ENCODE results near the gene CLDN6.

Gene CLDN6

DNA sequence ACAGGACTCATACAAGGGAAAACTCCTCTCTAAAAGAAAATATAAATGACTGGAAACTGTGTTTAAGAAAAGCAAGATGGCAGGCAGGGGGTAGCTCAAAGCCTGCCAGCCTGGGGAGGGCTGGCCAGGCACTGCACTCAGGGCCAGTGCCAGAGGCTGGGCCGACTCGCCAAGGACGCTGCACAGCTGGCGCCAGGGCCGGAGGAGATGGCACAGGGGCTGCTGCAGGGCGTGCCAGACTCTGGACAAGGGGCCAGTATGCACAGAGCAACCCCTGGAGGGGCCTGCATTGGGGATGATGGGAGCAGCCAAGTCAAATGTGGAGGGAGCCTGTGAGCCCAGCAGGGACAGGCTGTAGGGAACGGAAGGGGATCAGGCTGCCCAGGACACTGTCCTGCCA is 41.8 kb downstream of the CLDN6 start:
- no peak overlapping the region for H3K9ac ChIP-seq (ENCODE audit: low read length)
- H2AK5ac ChIP-seq (ENCODE audit: low read length) = no peak overlapping the region
- H2BK5ac ChIP-seq (ENCODE audit: low read depth, low read length, poor library complexity) = no peak overlapping the region
- no peak overlapping the region for H4K12ac ChIP-seq (ENCODE audit: low read depth, low read length)
- no peak for DNase-seq
- no peak overlapping the region for H3K18ac ChIP-seq (ENCODE audit: low read length)
- no CpG with 5 or more reads among the region's 7 CpGs for WGBS (ENCODE audit: extremely low coverage, insufficient coverage, insufficient read length)
- no peaks in the 10 kb centered on the region for H3K9me3 ChIP-seq (ENCODE audit: insufficient read depth, low read depth, low read length)
- peaks cover 55 to 62% of the 10 kb centered on the region in 2 experiments for H3K36me3 ChIP-seq (ENCODE audit: control insufficient read depth in 1 of 2, insufficient read depth in 2 of 2, low read length in 2 of 2)
- no peaks in the 10 kb centered on the region for H3K27me3 ChIP-seq (ENCODE audit: insufficient read depth, low read length)
- no peak overlapping the region for H3K4me2 ChIP-seq (ENCODE audit: low read length)
- no peak overlapping the region for H2AFZ ChIP-seq (ENCODE audit: insufficient read depth, low read length, poor library complexity)
- H3K23ac ChIP-seq (ENCODE audit: low read length) = no peak overlapping the region
- H3K4me3 ChIP-seq (ENCODE audit: low read depth, low read length) = no peak overlapping the region
- H3K4ac ChIP-seq (ENCODE audit: low read depth, low read length) = no peak overlapping the region
- peaks cover 14% of the 10 kb centered on the region for H3K79me1 ChIP-seq (ENCODE audit: low read length)
- H2BK12ac ChIP-seq (ENCODE audit: low read length) = no peak overlapping the region
- no peak overlapping the region for H4K91ac ChIP-seq (ENCODE audit: low read depth, low read length)
- H3K14ac ChIP-seq (ENCODE audit: low read length) = no peak overlapping the region
- H4K8ac ChIP-seq (ENCODE audit: low read depth, low read length) = no peak overlapping the region
- H2BK120ac ChIP-seq (ENCODE audit: insufficient read depth, low read length, poor library complexity) = no peak overlapping the region
- H3K4me1 ChIP-seq (ENCODE audit: control insufficient read depth in 1 of 2, insufficient read depth in 2 of 2, low read length in 2 of 2) = peaks cover 12% of the 10 kb centered on the region in 2 experiments
- peaks cover 10% of the 10 kb centered on the region for H3K79me2 ChIP-seq (ENCODE audit: control insufficient read depth, insufficient read depth, low read length, poor library complexity)
- no peak overlapping the region for H3K27ac ChIP-seq (ENCODE audit: low read depth, low read length)

DNA sequence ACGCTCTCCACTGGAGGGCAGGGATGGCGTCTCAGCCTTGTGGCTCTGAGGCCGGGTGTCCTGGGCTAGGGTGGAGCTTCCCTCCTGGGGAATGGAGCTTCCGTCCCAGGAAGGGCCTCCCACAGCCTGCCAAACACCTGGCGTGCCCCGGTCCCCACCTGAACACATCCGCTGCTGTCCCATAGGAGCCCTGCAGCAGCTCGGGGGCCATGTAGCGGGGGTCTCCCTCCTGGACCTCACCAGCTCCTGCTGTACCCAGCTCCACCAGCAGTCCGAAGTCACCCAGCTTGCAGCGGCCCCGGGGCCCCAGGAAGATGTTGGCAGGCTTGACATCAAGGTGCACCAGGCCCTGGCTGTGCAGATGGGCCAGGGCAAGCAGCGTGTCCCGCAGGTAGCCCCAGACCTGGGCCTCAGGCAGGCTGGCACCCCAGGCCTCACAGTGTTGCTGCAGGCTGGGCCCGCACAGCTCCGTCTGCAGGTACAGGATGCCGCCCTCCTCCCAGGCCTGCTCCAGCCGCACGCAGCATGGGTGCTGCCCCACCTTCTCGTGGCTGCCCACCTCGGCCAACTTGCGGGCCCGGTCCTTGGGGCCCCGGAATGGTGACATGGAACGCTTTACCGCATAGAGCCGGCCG is 42.7 kb downstream of the CLDN6 start:
- H4K8ac ChIP-seq (ENCODE audit: low read depth, low read length) = no peak overlapping the region
- H3K27me3 ChIP-seq (ENCODE audit: insufficient read depth, low read length) = no peaks in the 10 kb centered on the region
- no peak overlapping the region for H3K14ac ChIP-seq (ENCODE audit: low read length)
- H2BK5ac ChIP-seq (ENCODE audit: low read depth, low read length, poor library complexity) = no peak overlapping the region
- H3K9ac ChIP-seq (ENCODE audit: low read length) = no peak overlapping the region
- H3K4me3 ChIP-seq (ENCODE audit: low read depth, low read length) = no peak overlapping the region
- H3K36me3 ChIP-seq (ENCODE audit: control insufficient read depth in 1 of 2, insufficient read depth in 2 of 2, low read length in 2 of 2) = peaks cover 55 to 64% of the 10 kb centered on the region in 2 experiments
- H3K79me2 ChIP-seq (ENCODE audit: control insufficient read depth, insufficient read depth, low read length, poor library complexity) = peaks cover 7% of the 10 kb centered on the region
- no peak for DNase-seq
- no peak overlapping the region for H3K27ac ChIP-seq (ENCODE audit: low read depth, low read length)
- H2BK12ac ChIP-seq (ENCODE audit: low read length) = no peak overlapping the region
- peaks cover 9 to 15% of the 10 kb centered on the region in 2 experiments for H3K4me1 ChIP-seq (ENCODE audit: control insufficient read depth in 1 of 2, insufficient read depth in 2 of 2, low read length in 2 of 2)
- no peak overlapping the region for H2AK5ac ChIP-seq (ENCODE audit: low read length)
- no peak overlapping the region for H3K4me2 ChIP-seq (ENCODE audit: low read length)
- no peak overlapping the region for H2AFZ ChIP-seq (ENCODE audit: insufficient read depth, low read length, poor library complexity)
- H4K91ac ChIP-seq (ENCODE audit: low read depth, low read length) = no peak overlapping the region
- H2BK120ac ChIP-seq (ENCODE audit: insufficient read depth, low read length, poor library complexity) = no peak overlapping the region
- no peak overlapping the region for H4K12ac ChIP-seq (ENCODE audit: low read depth, low read length)
- peaks cover 6% of the 10 kb centered on the region for H3K79me1 ChIP-seq (ENCODE audit: low read length)
- WGBS (ENCODE audit: extremely low coverage, insufficient coverage, insufficient read length) = no CpG with 5 or more reads among the region's 28 CpGs
- H3K23ac ChIP-seq (ENCODE audit: low read length) = no peak overlapping the region
- no peak overlapping the region for H3K18ac ChIP-seq (ENCODE audit: low read length)
- no peak overlapping the region for H3K4ac ChIP-seq (ENCODE audit: low read depth, low read length)
- H3K9me3 ChIP-seq (ENCODE audit: insufficient read depth, low read depth, low read length) = no peaks in the 10 kb centered on the region

DNA sequence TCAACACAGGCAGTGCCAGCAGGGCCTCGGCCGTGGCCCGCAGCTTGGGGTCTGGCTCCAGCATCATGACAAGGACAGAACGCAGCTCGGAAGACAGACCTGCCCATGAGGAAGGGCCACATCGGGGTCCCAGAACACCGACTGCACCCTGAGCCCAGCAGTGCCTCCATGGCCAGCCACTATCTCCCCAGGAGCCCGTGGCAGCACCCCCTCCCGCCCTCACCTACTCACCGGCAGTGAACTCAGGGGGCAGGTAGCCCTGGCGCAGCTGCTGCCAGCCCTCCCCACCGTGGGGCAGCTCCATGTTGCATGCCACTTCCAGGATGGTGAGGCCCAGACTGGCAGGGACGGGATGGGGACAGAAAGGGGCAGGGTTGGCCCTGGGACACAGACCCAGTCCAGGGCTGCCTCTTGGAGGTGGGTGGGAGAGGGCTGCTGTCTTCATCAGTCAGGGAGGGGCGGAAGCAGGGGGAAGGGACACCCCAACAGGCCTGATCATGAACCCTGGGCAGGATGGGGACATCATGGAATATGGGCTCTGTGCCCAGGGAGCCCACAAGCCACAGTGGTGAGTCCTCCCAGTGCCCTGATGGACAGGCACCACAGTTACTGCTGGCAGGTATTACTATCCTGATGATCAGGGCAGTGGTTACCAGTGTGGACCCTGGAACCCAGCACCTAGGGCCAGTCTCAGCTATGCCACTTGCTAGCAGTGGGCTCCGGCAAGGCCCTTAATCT is 43.5 kb downstream of the CLDN6 start:
- H3K4me3 ChIP-seq (ENCODE audit: low read depth, low read length) = no peak overlapping the region
- H3K18ac ChIP-seq (ENCODE audit: low read length) = no peak overlapping the region
- no peak overlapping the region for H3K4me2 ChIP-seq (ENCODE audit: low read length)
- no peak overlapping the region for H2BK120ac ChIP-seq (ENCODE audit: insufficient read depth, low read length, poor library complexity)
- no peaks in the 10 kb centered on the region for H3K27me3 ChIP-seq (ENCODE audit: insufficient read depth, low read length)
- no peak overlapping the region for H3K9ac ChIP-seq (ENCODE audit: low read length)
- H4K91ac ChIP-seq (ENCODE audit: low read depth, low read length) = no peak overlapping the region
- no peak for DNase-seq
- no peak overlapping the region for H2BK12ac ChIP-seq (ENCODE audit: low read length)
- H2AFZ ChIP-seq (ENCODE audit: insufficient read depth, low read length, poor library complexity) = no peak overlapping the region
- no peak overlapping the region for H3K4ac ChIP-seq (ENCODE audit: low read depth, low read length)
- H3K4me1 ChIP-seq (ENCODE audit: control insufficient read depth in 1 of 2, insufficient read depth in 2 of 2, low read length in 2 of 2) = peaks cover 10 to 18% of the 10 kb centered on the region in 2 experiments
- H3K79me2 ChIP-seq (ENCODE audit: control insufficient read depth, insufficient read depth, low read length, poor library complexity) = peaks cover 1% of the 10 kb centered on the region
- H2BK5ac ChIP-seq (ENCODE audit: low read depth, low read length, poor library complexity) = no peak overlapping the region
- no peaks in the 10 kb centered on the region for H3K9me3 ChIP-seq (ENCODE audit: insufficient read depth, low read depth, low read length)
- no peak overlapping the region for H3K14ac ChIP-seq (ENCODE audit: low read length)
- H3K36me3 ChIP-seq (ENCODE audit: control insufficient read depth in 1 of 2, insufficient read depth in 2 of 2, low read length in 2 of 2) = peaks cover 55 to 64% of the 10 kb centered on the region in 2 experiments
- H2AK5ac ChIP-seq (ENCODE audit: low read length) = no peak overlapping the region
- no peak overlapping the region for H3K23ac ChIP-seq (ENCODE audit: low read length)
- peaks cover 4% of the 10 kb centered on the region for H3K79me1 ChIP-seq (ENCODE audit: low read length)
- H3K27ac ChIP-seq (ENCODE audit: low read depth, low read length) = no peak overlapping the region
- H4K12ac ChIP-seq (ENCODE audit: low read depth, low read length) = no peak overlapping the region
- WGBS (ENCODE audit: extremely low coverage, insufficient coverage, insufficient read length) = no CpG with 5 or more reads among the region's 15 CpGs
- no peak overlapping the region for H4K8ac ChIP-seq (ENCODE audit: low read depth, low read length)

DNA sequence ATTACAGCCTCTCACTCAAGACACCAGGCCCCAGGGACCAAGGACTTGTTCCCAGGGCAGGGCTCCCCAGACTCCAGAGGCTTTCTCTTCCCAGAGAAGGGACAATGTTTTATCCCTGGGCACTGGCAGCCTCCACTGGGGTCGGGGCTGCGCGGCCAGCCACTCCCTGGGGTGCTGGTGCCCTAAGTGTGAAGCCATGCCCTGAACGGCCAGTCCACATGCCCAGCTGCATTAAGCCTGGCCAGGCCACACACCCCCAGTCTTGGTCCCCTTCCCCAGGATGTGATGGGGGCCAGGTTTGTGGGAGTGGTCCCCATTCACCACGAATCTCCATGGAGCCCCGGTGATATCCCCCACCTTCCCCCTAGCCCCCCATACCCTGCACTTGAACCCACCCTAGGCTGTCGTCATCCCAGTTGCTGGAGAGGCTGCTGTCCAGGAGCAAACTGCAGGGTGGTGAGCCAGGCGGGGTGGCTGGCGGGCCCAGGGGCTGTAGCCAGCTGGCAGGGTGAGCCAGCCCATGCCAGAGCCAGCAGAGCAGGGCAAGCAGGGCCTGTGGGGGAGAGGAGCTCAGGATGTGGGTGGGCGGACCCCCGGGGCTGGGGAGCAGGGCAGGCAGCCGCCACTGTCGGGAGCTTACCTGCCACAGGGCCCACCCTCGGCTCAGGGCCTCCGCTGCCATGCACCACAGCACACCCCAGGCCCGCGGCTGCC is 44.2 kb downstream of the CLDN6 start:
- peaks cover 5% of the 10 kb centered on the region for H3K79me1 ChIP-seq (ENCODE audit: low read length)
- WGBS (ENCODE audit: extremely low coverage, insufficient coverage, insufficient read length) = no CpG with 5 or more reads among the region's 17 CpGs
- no peak overlapping the region for H2AK5ac ChIP-seq (ENCODE audit: low read length)
- no peaks in the 10 kb centered on the region for H3K27me3 ChIP-seq (ENCODE audit: insufficient read depth, low read length)
- H3K27ac ChIP-seq (ENCODE audit: low read depth, low read length) = no peak overlapping the region
- no peak overlapping the region for H3K4ac ChIP-seq (ENCODE audit: low read depth, low read length)
- H3K9me3 ChIP-seq (ENCODE audit: insufficient read depth, low read depth, low read length) = no peaks in the 10 kb centered on the region
- no peak overlapping the region for H3K23ac ChIP-seq (ENCODE audit: low read length)
- no peak overlapping the region for H3K4me2 ChIP-seq (ENCODE audit: low read length)
- no peak overlapping the region for H3K18ac ChIP-seq (ENCODE audit: low read length)
- H4K8ac ChIP-seq (ENCODE audit: low read depth, low read length) = no peak overlapping the region
- no peak overlapping the region for H2BK120ac ChIP-seq (ENCODE audit: insufficient read depth, low read length, poor library complexity)
- H3K79me2 ChIP-seq (ENCODE audit: control insufficient read depth, insufficient read depth, low read length, poor library complexity) = peaks cover 2% of the 10 kb centered on the region
- no peak overlapping the region for H2BK12ac ChIP-seq (ENCODE audit: low read length)
- no peak overlapping the region for H2AFZ ChIP-seq (ENCODE audit: insufficient read depth, low read length, poor library complexity)
- no peak overlapping the region for H3K9ac ChIP-seq (ENCODE audit: low read length)
- no peak overlapping the region for H4K91ac ChIP-seq (ENCODE audit: low read depth, low read length)
- H3K36me3 ChIP-seq (ENCODE audit: control insufficient read depth in 1 of 2, insufficient read depth in 2 of 2, low read length in 2 of 2) = peaks cover 55 to 64% of the 10 kb centered on the region in 2 experiments
- H3K4me1 ChIP-seq (ENCODE audit: control insufficient read depth in 1 of 2, insufficient read depth in 2 of 2, low read length in 2 of 2) = peaks cover 9 to 16% of the 10 kb centered on the region in 2 experiments
- DNase-seq = no peak
- H3K4me3 ChIP-seq (ENCODE audit: low read depth, low read length) = no peak overlapping the region
- H4K12ac ChIP-seq (ENCODE audit: low read depth, low read length) = no peak overlapping the region
- no peak overlapping the region for H2BK5ac ChIP-seq (ENCODE audit: low read depth, low read length, poor library complexity)
- H3K14ac ChIP-seq (ENCODE audit: low read length) = no peak overlapping the region
